GM12873 (cell line): ENCODE data around the gene CKAP5.

ENCODE experiments used
- TF ChIP-seq, protein P1 (sequence below): IDR thresholded peaks from 2 replicates; pipeline ENCODE4 v1.5.1; 2012; ENCODE audit warnings: low read depth, mild to moderate bottlenecking, moderate library complexity, low read length, control low read depth; ENCODE audit not compliant: insufficient read depth; ENCODE audit errors: missing control alignments

The CKAP5 gene

DNA sequence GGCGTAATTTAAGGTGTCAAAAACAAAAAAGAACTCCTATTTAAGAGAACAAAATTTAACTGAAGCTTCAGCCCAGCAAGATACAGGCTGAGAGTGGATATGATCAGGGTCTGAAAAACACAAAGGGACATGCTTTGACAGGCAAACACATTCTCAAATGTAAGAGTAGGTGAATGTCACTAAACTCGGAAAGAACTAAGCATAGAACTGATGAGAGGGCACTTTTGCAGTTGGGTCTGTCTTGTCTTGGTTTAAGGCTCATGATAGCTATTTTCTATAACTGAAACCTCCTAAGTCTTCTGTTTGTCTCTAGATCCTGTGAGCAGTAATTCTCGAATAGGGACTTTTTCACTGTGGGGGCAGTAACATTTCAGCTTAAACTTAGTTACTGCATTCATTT lies 100.1 kb downstream of the CKAP5 start:
- TF ChIP-seq, protein P1, sequence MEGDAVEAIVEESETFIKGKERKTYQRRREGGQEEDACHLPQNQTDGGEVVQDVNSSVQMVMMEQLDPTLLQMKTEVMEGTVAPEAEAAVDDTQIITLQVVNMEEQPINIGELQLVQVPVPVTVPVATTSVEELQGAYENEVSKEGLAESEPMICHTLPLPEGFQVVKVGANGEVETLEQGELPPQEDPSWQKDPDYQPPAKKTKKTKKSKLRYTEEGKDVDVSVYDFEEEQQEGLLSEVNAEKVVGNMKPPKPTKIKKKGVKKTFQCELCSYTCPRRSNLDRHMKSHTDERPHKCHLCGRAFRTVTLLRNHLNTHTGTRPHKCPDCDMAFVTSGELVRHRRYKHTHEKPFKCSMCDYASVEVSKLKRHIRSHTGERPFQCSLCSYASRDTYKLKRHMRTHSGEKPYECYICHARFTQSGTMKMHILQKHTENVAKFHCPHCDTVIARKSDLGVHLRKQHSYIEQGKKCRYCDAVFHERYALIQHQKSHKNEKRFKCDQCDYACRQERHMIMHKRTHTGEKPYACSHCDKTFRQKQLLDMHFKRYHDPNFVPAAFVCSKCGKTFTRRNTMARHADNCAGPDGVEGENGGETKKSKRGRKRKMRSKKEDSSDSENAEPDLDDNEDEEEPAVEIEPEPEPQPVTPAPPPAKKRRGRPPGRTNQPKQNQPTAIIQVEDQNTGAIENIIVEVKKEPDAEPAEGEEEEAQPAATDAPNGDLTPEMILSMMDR = no peak

DNA sequence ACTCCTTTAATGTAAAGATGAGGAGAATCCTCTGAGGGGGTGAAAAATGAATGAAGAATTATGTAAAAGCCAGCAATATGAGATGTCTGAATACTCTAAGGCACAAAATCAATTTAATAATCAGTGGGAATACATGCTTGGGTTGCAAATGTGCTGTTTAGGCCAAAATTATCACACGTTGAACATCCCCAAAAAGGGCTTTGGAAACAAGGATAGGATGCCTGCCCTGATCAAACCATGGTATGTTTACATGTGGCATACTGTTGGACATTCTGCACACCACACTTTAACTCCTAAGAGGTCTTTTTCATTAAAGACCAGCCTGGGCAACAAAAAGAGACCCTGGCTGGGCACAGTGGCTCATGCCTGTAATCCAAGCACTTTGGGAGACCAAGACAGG lies 100.8 kb downstream of the CKAP5 start:
- TF ChIP-seq, protein P1 = no peak

DNA sequence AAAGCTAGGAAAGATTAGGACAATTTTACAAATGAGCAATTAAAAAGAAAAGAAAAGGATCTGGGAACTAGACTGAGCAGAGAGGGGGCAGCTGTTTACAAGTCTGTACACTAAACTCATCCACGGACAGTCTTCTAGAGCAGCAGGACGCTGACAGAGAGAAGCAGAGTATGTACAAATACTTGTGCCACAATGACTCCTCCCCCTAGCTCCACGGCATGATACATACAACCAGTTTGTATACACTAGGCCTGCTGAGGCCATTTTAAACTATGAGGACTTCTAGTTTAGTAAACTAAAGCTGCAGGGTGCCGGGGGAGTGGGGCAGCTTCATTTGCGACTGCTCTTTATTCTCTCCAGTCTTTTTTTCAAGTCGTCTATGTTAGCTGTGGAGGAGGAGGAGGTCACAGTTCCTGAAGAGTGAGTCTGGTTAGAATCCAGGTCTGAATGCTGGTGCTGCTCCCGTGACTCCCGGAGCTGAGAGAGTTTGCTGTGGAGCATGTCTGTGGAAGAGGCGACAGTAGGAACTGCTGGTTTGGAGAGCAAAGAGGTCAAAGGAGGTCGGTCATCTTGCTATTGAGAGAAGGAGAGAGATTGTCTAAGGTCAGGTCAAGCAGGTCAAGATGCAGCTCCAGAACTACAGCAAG lies 102.3 kb downstream of the CKAP5 start:
- TF ChIP-seq, protein P1 = no peak

DNA sequence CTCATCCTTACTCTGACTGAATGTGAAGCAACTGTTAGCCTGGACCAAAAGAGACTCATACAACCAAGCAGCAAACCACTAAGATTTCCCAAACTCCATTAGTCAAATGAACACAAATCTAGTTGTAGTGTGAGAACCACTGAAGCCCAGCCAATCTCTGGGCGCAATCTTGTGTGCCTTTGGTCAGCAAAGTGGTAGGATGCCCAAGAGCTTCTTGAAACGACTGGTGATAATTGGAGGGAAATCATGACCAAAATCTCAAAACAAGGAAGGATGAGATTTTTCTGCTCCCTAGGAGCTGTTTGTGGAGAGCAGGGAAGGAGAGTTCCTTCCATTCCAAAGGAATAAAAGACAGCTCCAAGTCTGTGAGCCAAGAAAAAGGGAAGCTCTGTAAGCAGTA lies 103.0 kb downstream of the CKAP5 start:
- TF ChIP-seq, protein P1 = no peak

DNA sequence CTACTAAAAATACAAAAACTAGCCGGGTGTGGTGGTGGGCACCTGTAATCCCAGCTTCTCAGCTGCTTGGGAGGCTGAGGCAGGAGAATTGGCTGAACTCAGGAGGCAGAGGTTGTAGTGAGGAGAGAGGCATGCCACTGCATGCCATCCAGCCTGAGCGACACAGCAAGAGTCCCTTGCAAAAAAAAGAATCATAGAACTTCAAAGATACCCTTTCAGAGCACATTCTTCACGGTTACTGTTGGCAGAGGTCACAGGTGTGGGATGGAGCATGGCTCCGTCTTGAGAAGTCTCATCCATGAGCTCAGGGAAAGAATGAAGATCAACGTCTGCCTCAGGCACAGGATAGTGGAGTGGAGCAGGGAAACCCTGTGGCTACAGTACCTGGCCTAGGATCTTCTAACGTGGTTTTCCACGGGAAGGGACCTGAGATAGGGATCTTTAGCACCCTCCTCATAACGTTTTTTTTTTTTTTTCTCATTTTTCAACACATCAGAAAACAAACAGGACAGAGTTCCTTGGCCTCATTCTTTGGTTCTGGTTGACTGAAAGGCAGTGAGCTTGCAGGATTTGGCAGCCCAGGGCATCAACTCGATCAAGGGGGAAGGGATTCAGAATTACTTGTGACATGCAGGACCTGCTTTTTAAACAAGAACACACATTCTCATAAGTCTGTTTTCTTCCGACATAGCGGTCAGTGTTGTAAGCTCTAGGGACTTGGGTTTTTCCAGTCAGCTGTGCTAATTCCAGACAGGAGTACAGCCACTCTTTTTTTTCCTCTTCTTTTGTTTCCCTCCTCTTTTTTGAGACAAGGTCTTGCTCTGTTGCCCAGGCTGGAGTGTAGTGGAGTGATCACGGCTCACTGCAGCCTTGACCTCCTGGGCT lies 104.2 kb downstream of the CKAP5 start:
- TF ChIP-seq, protein P1 = no peak

DNA sequence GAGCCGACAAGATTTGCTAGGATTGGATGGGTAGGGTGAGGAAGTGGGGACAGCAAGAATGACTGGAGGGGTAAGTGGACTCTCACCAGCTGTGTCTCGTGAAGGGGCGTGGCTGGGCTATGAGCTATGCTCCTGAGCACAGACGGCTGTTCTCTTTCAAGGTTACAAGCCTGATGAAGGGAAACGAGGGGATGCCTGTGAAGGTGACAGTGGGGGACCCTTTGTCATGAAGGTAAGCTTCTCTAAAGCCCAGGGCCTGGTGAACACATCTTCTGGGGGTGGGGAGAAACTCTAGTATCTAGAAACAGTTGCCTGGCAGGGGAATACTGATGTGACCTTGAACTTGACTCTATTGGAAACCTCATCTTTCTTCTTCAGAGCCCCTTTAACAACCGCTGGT lies 107.2 kb downstream of the CKAP5 start:
- TF ChIP-seq, protein P1 = no peak

DNA sequence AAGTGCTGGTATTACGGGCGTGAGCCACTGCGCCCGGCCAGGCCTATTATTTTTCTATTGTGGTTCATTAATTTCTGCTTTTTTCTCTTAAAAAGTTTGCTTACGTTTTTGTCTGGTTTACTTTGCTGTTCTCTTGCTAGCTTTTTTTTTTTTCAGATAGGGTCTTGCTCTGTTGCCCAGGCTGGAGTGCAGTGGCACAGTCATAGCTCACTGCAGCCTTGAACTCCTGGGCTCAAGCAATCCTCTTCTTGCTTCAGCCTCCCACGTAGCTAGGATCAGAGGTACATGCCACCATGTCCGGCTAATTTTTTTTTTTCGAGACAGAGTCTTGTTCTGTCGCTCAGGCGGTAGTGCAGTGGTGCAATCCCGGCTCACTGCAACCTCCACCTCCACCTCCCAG lies 108.4 kb downstream of the CKAP5 start:
- TF ChIP-seq, protein P1 = no peak
